ENCODE measurements around the gene SIRPB1. TPM values are rescaled to one million over a fixed set of nuclear protein-coding genes. Genes with fewer than 3 reads are reported as not detected.

Gene SIRPB1
- total RNA-seq, 1 experiment from 2014 or later = not detected

DNA sequence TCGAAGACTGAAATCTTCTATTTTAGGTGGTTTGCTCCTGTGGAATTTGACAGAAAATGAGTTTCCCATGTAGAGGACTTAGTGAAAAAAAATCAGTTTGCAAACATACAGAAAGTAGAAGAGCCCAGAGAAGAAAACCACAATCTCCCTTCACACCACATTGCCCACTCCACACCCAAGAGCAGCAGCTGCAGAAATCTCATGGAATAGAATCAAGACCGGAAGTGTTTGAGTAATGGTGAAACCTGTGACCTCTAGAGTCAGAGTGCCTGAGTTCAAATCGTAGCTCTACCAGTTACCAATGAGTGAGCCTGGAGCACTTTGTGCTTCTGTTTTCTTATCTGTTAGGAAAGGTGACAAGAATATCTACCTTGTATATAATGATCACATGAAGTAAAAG, 33.2 kb upstream of the SIRPB1 start:
- DNase-seq (ENCODE audit: low spot score) = no peak
- no peaks in the 10 kb centered on the region for H3K9me3 ChIP-seq (ENCODE audit: low read depth, low read length, poor library complexity, severe bottlenecking)
- H3K36me3 ChIP-seq (ENCODE audit: insufficient read depth, low read length, poor library complexity, severe bottlenecking) = no peaks in the 10 kb centered on the region
- H3K27ac ChIP-seq (ENCODE audit: low read depth, low read length, poor library complexity, severe bottlenecking) = no peak overlapping the region
- BruUV-seq (replicated peaks) = no TSS peak
- ChIA-PET CTCF (no interaction called here), POLR2A (ENCODE audit: low non-redundant PET) (interaction anchor here (0.6 kb wide), 1 partner anchor 467 kb away, joined by 4 read pairs; no protein-coding TSS in a partner anchor)
- no peak for TF ChIP-seq EZH2 (IDR thresholded peaks at IDR 0.05; ENCODE audit: borderline replicate concordance, low read depth, low read length, poor library complexity, severe bottlenecking)
- TF ChIP-seq, protein P1, sequence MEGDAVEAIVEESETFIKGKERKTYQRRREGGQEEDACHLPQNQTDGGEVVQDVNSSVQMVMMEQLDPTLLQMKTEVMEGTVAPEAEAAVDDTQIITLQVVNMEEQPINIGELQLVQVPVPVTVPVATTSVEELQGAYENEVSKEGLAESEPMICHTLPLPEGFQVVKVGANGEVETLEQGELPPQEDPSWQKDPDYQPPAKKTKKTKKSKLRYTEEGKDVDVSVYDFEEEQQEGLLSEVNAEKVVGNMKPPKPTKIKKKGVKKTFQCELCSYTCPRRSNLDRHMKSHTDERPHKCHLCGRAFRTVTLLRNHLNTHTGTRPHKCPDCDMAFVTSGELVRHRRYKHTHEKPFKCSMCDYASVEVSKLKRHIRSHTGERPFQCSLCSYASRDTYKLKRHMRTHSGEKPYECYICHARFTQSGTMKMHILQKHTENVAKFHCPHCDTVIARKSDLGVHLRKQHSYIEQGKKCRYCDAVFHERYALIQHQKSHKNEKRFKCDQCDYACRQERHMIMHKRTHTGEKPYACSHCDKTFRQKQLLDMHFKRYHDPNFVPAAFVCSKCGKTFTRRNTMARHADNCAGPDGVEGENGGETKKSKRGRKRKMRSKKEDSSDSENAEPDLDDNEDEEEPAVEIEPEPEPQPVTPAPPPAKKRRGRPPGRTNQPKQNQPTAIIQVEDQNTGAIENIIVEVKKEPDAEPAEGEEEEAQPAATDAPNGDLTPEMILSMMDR (conservative IDR thresholded peaks at IDR 0.05; ENCODE audit: low read depth, low read length) = no peak
- H3K4me1 ChIP-seq (ENCODE audit: insufficient read depth, low read length, poor library complexity, severe bottlenecking) = no peaks in the 10 kb centered on the region
- H3K4me3 ChIP-seq (ENCODE audit: low read depth, low read length, poor library complexity, severe bottlenecking) = no peak overlapping the region
- H3K27me3 ChIP-seq (replicated peaks; ENCODE audit: insufficient read depth, low read depth, low read length, poor library complexity) = no peaks in the 10 kb centered on the region
- intact Hi-C loops (cut with micrococcal nuclease; ENCODE audit: unreplicated experiment) = no loop called here

DNA sequence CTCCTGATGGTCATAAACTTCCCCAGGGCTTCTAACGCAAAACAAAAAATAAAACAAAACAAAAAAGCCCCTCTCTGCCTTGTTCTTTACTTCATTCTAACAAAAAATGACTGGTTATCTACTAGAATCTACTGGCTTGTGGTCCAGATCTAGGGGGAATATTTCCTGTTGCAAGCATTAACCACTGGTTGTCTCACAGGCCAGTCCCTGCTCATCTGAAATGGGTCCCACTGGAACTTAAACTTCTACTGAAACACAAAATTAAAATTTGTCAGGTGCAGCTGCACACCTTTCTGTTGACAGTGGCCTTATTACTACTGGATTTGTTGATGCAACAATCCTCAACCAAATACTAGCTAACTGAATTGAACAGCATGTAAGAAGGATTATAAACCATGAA, 32.3 kb upstream of the SIRPB1 start:
- Histone ChIP-seq H3K4me1 (ENCODE audit: insufficient read depth, low read length, poor library complexity, severe bottlenecking) (no peaks in the 10 kb centered on the region), H3K9me3 (ENCODE audit: low read depth, low read length, poor library complexity, severe bottlenecking) (no peaks in the 10 kb centered on the region), H3K27ac (ENCODE audit: low read depth, low read length, poor library complexity, severe bottlenecking) (no peak overlapping the region), H3K36me3 (ENCODE audit: insufficient read depth, low read length, poor library complexity, severe bottlenecking) (no peaks in the 10 kb centered on the region), H3K4me3 (ENCODE audit: low read depth, low read length, poor library complexity, severe bottlenecking) (no peak overlapping the region), H3K27me3 (replicated peaks; ENCODE audit: insufficient read depth, low read depth, low read length, poor library complexity) (no peaks in the 10 kb centered on the region)
- no peak for DNase-seq (ENCODE audit: low spot score)
- TF ChIP-seq, protein P1 (conservative IDR thresholded peaks at IDR 0.05; ENCODE audit: low read depth, low read length) = no peak
- no peak for TF ChIP-seq EZH2 (IDR thresholded peaks at IDR 0.05; ENCODE audit: borderline replicate concordance, low read depth, low read length, poor library complexity, severe bottlenecking)
- ChIA-PET CTCF (no interaction called here), POLR2A (ENCODE audit: low non-redundant PET) (no interaction called here)
- BruUV-seq (replicated peaks) = no TSS peak
- intact Hi-C loops (cut with micrococcal nuclease; ENCODE audit: unreplicated experiment) = no loop called here

DNA sequence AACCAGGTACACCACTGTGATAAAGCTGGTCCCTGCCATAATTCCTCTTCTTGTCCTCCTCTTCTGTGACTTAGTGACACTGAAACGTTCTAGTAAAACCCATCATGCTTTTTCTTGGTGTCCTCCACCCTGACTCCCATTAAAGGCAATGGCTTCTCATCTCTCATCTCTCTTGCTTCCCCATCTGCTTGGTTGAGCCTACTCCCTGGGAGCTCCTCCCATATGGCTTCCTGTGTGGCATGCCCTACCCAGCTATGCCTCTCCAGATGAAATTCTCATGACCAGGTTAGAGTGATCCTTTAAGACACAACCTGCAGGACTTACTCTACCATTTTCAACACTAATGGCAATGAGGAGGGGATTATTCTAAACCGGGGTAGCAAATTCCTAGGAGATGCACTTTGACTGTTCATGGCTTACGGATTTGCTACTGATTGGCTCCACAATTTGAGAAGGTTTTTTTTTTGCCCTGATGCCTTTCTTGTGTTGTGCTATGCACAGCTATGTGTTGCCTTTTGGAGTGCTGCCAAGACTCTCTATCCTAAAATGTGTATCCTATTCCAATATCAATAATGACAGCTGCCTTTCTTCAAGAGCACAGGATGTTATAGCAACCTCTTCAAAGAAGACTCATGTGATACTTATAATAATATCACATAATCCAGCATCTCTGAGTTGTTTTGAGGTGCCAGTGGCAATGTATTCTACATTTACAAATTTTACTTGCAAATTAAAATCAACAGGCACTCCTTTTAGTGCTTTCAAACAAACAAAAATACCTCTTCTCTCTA, 31.7 kb upstream of the SIRPB1 start:
- Histone ChIP-seq H3K27ac (ENCODE audit: low read depth, low read length, poor library complexity, severe bottlenecking) (no peak overlapping the region), H3K9me3 (ENCODE audit: low read depth, low read length, poor library complexity, severe bottlenecking) (no peaks in the 10 kb centered on the region), H3K27me3 (replicated peaks; ENCODE audit: insufficient read depth, low read depth, low read length, poor library complexity) (no peaks in the 10 kb centered on the region), H3K36me3 (ENCODE audit: insufficient read depth, low read length, poor library complexity, severe bottlenecking) (no peaks in the 10 kb centered on the region), H3K4me3 (ENCODE audit: low read depth, low read length, poor library complexity, severe bottlenecking) (no peak overlapping the region), H3K4me1 (ENCODE audit: insufficient read depth, low read length, poor library complexity, severe bottlenecking) (no peaks in the 10 kb centered on the region)
- TF ChIP-seq EZH2 (IDR thresholded peaks at IDR 0.05; ENCODE audit: borderline replicate concordance, low read depth, low read length, poor library complexity, severe bottlenecking) = no peak
- TF ChIP-seq, protein P1 (conservative IDR thresholded peaks at IDR 0.05; ENCODE audit: low read depth, low read length) = no peak
- BruUV-seq (replicated peaks) = no TSS peak
- no peak for DNase-seq (ENCODE audit: low spot score)
- intact Hi-C loops (cut with micrococcal nuclease; ENCODE audit: unreplicated experiment) = no loop called here
- POLR2A ChIA-PET (ENCODE audit: low non-redundant PET) = no interaction called here
- CTCF ChIA-PET = no interaction called here

All from A673 (cell line).